Activated effector memory CD4-positive, alpha-beta T cell treated with Interleukin-2 at 50 U/mL for 16 hours (primary cell): ENCODE measurements around the gene JAKMIP1.
A peak's percentile ranks its signal among the peaks of the same experiment; 100 is the strongest.
"Not testable (repeated sequence)": the region's sequence is repeated elsewhere in the genome, so short reads cannot be mapped to it uniquely, and the experiment has no call there.

Source experiments
- DNase-seq: peaks from one replicate; pipeline ENCODE4 v3.0.0-alpha.2; 2020

JAKMIP1 gene

DNA sequence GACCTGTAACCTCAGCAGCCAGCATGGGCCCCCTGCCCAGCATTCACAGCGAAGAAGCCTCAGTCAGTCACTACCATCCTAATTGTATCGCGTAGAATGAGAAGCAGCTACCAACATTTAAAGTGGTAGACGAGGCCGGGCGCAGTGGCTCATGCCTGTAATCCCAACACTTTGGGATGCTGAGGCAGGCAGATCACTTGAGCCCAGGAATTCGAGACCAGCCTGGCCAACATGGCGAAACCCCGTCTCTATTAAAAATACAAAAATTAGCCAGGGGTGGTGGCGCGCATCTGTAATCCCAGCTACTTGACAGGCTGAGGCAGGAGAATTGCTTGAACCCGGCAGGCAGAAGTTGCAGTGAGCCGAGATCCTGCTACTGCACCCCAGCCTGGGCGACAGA is 59.3 kb downstream of the JAKMIP1 start:
- not testable (repeated sequence) for DNase-seq

DNA sequence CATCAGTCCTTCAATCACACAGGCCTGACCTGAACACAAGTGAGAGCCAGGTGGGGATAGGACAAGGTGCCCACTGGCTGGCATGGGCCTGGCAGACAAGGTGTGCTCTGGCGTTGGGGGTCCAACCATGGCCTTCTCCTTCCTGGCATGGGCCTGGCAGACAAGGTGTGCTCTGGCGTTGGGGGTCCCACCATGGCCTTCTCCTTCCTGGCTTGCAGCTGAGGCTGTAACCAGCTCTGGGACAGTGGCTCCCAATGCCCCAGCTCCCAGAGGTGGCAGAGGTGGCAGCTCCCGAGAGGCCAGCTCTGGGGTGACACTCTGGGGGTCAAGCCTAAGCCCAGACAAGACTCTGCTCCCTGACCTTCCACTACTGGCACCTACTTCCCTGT is 62.6 kb downstream of the JAKMIP1 start:
- no peak for DNase-seq

- DNase-seq, result no peak
Observed at GRCh38 chr4:6137027-6137746, 63.2 kb downstream of the JAKMIP1 start.

DNA sequence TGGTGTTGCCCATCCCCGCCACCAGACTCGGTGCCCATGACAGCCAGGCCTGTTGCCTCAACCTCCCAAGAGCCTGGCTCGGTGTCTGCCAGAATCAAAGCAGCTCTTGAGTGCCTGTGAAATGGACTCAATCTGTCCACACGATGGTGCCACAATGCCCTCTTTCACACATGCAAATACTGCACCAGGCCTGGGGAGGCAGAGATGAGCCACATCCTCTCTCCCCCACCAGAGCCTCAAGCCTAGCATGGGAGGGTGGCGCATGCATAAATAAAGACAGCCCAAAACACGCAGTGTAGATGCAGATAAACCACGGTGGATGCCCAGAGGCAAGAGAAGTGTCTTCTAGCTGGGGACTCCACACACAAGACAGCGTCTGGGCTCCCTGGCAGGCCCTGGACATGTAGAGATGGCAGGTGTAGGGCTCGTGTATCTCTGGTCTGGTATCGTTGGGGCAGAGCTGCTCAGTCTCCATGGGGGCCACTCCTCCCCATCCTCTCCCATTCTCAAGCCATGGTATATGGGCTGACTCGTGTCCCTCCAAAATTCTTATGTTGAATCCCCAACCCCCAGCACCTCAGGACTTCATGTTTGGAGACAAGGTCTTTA is 65.6 kb downstream of the JAKMIP1 start:
- peak; percentile 53 for DNase-seq

DNA sequence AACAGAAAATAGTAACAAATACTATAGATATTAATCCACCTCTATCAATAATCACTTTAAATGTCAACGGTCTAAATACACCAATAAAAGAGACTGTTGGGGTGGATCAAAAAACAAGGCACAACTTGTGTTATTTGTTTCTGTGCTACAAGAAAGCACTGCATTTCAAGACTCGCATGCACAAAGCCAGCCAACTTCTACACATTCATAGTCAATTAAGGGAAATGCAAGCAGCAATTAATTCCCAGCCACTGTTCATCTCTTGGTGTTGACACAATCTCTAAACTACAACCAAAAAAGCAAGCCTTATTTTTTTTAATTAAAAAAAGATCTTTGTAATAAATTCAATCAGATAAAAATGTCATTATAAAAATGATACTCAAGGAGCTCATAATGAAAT is 67.6 kb downstream of the JAKMIP1 start:
- no peak for DNase-seq

DNA sequence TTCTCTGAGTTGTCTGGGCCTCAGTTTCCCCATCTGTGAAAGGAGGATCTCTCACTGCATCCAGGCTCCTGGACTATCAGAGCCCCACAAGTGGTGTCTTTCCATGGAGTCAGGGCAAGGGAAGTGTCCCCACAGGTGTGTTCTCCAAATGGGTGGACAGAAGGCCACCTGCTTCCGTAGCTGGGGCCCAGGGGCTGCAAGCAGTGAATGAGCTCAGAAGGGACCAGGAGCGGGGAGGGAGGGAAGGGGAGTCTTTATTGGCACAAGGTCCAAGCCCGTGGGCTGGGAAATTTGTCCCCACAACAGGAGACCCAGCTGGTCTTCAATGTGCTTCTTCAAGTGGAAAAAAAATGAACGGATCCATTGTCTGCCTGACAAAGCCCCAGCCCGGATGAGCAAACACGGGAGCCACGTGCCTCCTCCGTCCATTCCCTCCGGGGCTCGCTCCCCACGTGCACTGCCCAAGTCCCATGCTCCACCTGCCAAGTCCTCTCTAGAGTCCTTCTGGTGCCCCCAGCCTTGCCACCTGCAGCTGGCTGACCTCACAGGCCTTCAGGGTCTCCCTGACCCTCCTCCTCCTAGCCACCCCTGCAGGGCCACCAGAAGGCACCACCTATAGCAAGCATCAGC is 72.0 kb downstream of the JAKMIP1 start:
- no peak for DNase-seq

- no peak for DNase-seq
Observed at GRCh38 chr4:6126971-6127745, 73.2 kb downstream of the JAKMIP1 start.

DNA sequence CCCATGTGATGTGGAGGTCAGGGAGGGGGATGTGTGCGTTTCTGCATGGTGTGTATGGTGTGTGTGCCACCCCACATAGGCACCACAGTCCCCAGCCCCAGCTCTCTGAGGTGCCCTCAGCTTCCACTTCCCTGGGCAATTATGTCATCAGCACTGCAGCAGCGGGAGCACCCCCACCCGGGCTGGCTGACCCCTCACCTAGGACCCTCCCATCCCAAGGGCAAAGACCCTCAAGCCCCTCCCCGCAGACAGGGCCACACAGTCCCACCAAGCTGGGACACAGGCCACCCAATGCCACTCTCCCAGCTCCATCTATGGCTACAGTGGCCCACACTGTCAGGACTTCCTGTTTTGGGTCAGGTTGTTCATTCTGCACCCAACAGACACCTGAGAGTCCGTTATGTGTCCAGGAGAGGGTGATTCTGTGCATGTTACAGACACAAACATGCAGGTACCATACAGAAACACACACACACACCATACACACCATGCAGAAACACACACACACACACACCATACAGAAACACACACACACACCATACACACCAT is 75.2 kb downstream of the JAKMIP1 start:
- DNase-seq, result no peak

GRCh38 chr4:6124386-6125102 is 75.8 kb downstream of the JAKMIP1 start:
- DNase-seq, result no peak

DNA sequence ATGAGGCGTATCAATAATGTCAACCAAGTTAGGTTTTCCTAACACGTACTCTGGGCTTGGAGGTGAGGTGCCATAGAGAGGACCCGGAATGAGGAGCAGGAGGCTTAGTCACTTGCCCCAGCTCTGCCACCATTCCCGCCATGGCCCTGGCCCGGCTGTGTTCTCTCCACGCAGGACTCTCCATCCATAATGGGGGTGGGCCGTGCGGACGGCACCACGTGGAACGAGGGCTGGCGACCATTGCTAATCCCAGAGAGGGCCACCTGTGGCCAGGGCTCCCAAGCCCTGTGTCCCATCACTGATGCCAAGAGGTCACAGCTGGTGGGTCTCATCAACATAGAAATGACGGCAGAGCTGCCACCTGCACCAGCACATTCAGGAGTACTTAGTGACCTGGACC is 76.4 kb downstream of the JAKMIP1 start:
- no peak for DNase-seq

DNA sequence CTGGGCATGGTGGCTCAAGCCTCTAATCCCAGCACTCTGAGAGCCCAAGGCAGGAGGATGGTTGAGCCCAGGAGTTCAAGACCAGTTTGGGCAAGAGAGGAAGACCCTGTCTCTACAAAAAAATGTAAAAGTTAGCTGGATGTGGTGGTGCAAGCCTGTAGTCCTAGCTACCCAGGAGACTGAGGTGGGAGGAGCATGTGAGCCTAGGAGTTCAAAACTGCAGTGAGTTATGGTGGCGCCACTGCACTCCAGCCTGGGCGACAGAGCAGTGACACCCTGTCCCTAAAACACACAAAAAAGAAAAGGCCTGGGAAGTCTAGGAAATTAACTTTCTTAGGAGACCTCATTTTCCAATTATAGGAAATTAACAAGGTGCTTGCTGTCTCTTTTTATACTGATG is 76.8 kb downstream of the JAKMIP1 start:
- no peak for DNase-seq

- no peak for DNase-seq
Observed at GRCh38 chr4:6123116-6123515, 77.2 kb downstream of the JAKMIP1 start.

- no peak for DNase-seq
Observed at GRCh38 chr4:6122496-6122895, 77.9 kb downstream of the JAKMIP1 start.

DNA sequence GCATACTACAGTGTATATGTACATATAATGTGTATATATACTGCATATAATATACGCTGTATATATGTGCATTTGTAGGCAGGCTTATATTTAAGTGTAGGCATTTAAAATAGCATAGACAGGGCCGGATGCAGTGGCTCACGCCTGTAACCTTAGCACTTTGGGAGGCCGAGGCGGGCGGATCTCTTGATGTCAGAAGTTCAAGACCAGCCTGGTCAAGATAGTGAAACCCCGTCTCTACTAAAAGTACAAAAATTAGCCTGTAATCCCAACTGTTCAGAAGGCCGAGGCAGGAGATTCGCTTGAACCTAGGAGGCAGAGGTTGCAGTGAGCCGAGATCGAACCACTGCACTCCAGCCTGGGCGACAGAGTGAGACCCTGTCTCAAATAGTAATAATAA is 78.4 kb downstream of the JAKMIP1 start:
- DNase-seq, result no peak

GRCh38 chr4:6121276-6121850 is 79.0 kb downstream of the JAKMIP1 start:
- no peak for DNase-seq

DNA sequence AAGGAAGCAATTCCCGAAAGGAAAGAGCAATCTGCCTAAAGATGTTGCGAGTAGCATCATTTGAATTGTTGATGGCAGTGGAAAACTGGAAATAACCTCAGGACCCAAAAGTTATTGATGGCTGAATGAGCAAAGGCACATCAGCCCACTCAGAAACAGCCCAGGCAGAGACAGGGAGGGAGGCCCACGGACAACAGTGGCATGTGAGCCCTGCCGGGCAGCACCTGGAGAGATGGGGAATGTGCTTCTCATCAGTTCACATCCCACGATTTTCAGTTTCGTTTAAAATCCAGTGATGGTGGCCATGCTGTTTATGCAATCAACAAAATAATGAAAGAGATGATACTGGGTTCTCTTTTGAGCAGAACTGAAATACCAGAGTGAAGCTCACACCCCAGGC is 80.0 kb downstream of the JAKMIP1 start:
- DNase-seq, result no peak

GRCh38 chr4:6119507-6120020 is 80.8 kb downstream of the JAKMIP1 start:
- no peak for DNase-seq

DNA sequence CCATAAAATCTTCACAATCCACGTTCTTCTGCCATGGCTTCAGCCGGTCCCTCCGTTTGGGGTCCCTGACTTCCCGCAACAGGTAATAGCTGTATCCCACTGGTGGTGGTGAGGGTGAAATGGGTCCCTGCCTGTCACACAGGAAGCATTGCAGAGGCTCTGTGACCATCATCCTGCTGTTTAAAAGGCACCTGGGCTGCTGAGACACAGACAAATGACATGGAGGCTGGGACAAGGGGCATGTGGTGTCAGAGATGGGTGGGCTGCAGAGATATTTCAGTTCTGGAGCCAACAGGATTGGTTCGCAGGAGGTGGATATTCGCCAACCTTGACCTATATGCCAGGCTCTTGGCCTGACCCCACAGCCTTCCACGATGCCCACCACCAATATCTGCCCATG is 82.1 kb downstream of the JAKMIP1 start:
- no peak for DNase-seq

DNA sequence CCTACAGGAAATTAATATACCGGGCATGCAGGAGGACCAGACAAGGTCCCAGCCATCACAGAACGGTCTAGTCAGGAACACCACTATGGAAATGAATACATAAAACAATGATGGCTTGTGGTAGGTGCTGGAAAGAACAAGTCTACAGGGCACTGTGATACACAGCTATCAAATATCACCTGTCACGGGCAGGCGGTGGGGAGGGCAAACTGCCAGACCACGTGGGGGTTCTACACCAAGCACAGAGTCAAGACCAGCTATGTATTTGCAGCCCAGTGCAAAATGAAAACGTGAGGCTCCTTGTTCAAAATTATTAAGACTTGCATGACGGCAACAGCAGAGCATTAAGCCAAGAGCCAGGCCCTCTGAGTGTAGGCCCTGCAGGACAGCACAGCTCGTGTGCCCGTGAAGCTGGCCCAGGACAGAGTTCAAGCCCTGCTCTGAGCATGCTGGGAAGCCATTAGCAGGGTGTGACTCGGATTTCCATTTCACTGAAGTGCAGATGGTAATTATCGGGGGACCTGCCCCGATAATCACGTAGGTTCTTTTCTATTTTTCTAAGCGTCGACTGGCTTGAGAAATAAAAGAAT is 83.6 kb downstream of the JAKMIP1 start:
- DNase-seq, result no peak

DNA sequence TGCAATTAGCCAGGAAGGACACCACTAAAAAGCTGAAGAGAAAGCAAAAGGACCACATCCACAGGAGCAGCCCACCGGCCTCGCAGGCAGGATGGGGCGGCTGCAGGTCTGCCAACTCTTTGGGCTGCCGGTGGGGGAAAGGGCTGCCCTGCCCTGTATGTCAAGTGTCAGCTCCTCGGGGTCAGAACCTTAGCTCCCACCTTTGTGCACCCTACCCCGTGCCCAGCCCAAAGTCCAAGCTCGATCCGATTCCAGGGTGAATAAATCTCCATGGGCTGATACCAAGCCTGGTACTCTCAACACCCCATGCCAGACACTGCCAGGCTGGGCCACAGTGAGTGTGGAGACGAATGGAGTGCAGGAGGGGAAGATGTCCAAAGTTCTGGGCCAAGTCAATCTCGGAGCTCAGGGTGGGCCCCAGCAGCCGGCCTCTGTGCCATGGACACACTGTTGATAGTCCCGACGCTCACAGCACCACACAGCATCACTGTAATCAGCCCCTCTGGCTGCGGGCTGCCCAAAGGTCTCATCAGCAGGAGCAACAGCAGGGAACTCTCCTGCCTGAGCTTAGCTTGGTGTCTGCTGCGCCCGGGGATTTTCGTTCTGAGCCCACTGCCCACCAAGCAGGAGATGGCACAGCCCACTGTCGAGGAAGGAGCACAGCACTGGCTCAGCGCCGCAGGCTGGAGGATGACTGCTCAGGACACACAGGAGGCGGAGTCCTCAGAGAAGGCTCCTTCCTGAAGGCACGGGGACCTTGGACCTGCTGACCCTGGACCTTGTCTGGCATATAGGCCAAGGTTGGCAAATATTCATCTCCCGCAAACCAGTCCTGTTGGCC is 84.4 kb downstream of the JAKMIP1 start:
- DNase-seq, result no peak

DNA sequence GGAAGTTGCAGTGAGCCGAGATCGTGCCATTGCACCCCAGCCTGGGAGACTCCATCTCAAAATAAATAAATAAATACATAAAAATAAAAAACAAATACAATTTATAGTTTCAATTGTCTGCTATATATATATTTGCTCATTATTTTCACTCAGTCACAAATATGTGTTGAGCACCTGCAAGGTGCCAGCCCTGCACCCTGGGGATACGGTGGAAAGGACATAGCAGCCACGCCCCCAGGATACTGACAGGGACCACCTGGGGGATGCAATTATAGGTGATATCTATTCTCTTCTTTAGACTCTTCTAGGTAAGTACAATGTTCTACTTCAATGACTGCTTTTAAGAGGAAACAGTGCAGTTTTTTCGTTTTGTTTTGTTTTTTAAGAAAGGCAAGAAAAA is 85.0 kb downstream of the JAKMIP1 start:
- no peak for DNase-seq
